HG02571 (cell line): ENCODE measurements around the gene TPGS1.

Experiments
- ATAC-seq: cut with Tn5 transposase; IDR thresholded peaks from one replicate; pipeline ENCODE4 v1.9.1; 2021; ENCODE audit warnings: mild to moderate bottlenecking, moderate library complexity; ENCODE audit not compliant: unreplicated experiment

TPGS1 gene

DNA sequence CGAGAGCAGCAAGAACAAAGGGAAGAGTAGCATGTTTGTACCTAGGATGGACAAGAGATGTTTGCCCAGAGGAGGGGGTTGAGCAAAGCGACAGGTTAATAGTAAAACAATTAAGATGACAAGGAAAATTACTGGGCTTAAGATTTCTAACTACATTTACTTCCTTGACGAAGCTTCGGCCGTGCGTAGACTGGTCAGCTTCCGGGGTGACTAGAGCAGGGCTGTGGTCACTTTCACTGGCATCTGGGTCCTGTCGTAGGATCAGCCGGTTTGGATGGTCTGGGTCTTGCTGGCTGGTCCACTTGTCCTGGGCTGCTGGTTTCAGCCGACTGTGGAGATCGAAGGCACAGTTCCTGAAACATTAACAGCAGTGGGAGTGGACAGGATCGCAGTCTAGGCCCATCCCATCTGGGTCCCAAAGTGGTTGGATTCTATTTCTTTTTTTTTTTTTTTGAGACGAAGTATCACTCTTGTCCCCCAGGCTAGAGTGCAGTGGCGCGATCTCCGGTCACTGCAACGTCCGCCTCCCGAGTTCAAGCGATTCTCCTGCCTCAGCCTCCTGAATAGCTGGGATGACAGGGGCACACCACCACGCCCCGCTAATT, 60.1 kb downstream of the TPGS1 start:
- ATAC-seq = no peak
